ENCODE measurements around the gene MAGI1.

MAGI1 gene

GRCh38 chr3:65671004-65671403 lies 367.7 kb downstream of the MAGI1 start:
- DNase-seq (ENCODE audit: low read depth in 2 of 2) = no peak

GRCh38 chr3:65669163-65669875 lies 369.4 kb downstream of the MAGI1 start:
- DNase-seq (ENCODE audit: low read depth in 2 of 2) = no peak

DNA sequence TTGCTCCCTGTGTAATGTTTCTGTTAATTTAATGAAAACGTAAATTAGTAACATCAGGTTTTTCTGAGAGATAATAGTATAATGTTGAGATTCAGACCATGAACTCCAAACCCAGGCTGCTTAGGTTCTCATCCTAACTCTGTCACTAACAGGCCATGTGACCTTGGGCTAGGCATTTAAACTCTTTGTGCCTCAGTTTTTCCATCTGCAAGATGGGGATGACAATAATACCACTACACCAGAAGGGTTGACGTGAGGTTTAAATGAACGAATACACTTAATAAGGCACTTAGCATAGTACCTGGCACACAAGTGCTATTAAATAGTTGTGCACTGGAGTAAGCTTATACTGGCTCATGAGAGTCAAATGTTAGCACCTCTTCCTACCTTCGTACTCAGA lies 370.8 kb downstream of the MAGI1 start:
- DNase-seq (ENCODE audit: low read depth in 2 of 2) = no peak

GRCh38 chr3:65666448-65667091 lies 372.1 kb downstream of the MAGI1 start:
- DNase-seq (ENCODE audit: low read depth in 2 of 2) = no peak

- DNase-seq (ENCODE audit: low read depth in 2 of 2) = no peak
Observed at GRCh38 chr3:65665915-65666314, 372.8 kb downstream of the MAGI1 start.

- no peak for DNase-seq (ENCODE audit: low read depth in 2 of 2)
Observed at GRCh38 chr3:65664931-65665330, 373.8 kb downstream of the MAGI1 start.

DNA sequence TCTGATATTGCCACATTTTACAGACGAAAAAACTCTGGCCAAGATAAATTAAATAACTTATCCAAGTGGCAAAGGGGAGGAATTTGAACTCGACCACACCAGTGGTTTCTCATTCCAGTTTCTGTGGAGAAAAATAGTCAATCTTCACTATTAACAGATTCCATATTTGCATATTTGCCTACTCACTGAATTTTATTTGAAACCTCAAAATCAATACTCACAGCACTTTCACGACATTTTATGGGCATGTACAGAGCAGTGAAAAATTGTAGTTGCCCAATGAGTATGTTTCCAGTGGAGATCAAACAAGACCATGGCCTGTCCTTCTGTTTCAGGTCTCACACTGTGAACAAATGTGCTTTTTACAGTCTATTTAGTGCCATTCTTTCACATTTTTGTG lies 374.3 kb downstream of the MAGI1 start:
- no peak for DNase-seq (ENCODE audit: low read depth in 2 of 2)

DNA sequence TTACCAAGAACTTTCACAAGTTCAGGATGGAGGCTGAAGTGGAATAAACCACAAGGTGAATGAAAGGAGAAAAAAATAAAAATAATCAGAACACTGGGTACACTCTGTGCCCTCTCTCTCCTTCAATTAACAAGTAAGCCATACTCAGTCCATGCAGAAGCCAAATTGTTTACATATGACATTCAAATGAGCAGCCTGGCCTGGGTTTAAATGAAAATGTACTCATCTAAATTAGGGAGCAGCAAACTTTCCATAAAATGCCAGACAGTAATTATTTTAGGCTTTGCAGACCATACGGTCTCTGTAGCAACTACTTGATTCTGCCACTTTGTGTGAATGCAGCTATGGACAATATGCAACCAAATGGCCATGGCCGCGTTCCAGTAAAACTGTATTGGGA lies 376.6 kb downstream of the MAGI1 start:
- DNase-seq (ENCODE audit: low read depth in 2 of 2) = no peak

DNA sequence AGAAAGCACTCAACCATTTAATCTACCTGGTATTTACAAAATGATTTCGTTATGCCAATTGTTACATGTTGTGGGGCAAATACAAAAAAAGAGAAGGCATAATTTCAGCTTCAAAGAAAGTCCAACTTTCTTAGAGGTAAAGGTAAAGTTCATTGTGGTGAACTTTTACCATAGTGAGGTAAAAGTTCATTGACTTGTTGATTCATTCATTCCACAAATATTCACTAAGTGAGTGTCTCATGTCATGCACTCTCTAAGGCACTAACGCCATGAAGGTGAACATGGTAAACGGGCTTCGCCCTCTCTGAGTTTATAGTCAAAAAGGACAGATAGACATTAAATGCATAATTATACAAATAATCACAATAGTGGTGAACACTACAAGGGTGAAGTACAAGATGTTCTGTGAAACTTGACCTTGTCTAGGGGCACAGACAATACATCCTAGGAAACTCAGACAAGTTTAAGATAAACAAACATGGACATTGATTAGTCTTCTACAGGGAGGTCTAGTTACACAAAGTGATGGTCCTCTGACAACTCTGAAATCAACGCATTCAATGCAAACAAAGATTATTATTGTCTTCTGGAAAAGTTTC lies 378.6 kb downstream of the MAGI1 start:
- no peak for DNase-seq (ENCODE audit: low read depth in 2 of 2)

DNA sequence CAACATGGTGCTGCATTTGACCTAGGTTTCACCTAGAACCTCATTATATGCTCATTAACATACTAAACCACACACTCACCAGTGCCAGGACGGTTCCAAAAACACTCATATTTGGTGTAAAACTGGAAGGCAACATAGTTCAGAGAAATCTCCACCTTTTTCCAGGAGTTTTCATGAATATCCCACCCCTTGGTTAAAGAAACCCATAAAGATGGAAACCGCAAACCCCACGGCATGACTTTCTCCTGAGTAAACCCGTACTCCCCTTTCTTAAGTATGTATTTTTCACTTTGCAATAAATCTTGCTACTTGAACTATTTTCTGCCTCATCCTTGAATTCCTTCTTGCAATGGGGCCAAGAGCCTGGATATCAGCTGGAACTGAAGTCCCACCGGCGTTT lies 379.3 kb downstream of the MAGI1 start:
- no peak for DNase-seq (ENCODE audit: low read depth in 2 of 2)

DNA sequence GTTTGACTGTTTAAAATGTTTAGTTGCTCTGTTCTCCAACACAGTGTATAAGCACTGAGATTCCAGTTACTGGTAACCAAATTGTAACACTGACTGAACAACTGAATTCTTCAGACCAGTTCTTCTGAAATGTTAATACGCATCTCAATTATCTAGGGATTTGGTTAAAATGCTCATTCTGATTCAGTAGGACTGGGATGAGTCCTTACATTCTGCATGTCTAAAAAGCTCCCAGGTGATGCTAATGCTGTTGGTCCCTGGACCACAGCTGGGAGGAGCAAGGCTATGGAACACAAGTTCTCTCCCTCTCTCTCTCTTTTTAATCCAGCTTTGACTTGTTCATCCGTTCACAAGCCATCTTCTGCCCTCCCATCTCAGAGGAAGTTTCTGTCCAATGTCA lies 380.3 kb downstream of the MAGI1 start:
- no peak for DNase-seq (ENCODE audit: low read depth in 2 of 2)

DNA sequence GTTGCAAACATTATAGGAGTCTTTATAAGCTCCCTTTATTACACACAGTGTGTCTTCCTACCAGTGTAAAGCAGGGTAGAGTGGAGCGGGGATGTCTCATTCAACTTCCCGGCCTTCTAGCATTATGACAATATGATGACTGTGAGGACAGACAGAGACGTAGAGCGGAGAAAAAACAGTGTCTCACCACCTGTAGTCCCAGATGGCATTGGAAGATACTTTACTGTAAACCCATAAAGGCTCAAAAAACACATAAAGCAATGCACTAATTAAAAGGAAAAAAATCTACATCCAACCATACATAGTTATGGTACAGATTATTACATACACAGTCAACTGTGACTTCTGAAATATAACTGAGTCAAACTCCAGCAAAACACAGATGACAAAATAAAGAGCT lies 383.7 kb downstream of the MAGI1 start:
- no peak for DNase-seq (ENCODE audit: low read depth in 2 of 2)

DNA sequence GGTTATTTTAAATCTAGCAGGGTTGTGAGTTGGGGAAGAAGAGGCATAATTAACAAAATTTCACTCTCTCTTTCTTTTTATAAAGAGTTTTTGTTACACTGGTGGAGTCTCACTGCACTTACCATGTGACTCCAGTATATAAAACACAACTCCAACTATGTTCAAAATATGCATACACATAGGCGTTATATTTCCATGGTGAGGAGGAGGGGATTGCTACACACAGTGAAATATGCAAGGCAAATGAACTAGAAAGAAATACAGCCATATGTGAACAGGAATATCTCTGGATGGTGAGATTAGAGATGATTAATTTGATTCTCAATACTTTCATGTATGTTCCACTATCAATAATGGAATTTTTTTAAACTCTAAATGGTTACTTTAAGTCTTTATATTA lies 385.0 kb downstream of the MAGI1 start:
- no peak for DNase-seq (ENCODE audit: low read depth in 2 of 2)

DNA sequence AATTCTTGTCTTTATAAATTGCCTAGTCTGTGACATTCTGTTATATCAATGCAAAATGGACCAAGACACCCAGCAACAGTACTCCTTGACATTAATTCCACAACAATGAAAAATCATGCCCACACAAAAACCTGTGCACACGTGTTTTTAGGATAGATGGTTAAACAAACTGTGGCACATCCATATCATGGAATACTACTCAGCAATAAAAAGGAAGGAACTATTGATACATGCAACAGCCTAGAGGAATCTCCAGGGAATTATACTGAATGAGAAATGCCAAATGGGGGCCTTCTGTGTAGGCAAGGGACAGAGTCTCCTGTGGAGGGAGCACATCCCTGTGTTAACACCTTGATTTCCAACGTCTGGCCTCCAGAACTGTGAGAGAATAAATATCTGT lies 388.5 kb downstream of the MAGI1 start:
- DNase-seq (ENCODE audit: low read depth in 2 of 2) = no peak

- no peak for DNase-seq (ENCODE audit: low read depth in 2 of 2)
Observed at GRCh38 chr3:65647369-65647768, 391.3 kb downstream of the MAGI1 start.

DNA sequence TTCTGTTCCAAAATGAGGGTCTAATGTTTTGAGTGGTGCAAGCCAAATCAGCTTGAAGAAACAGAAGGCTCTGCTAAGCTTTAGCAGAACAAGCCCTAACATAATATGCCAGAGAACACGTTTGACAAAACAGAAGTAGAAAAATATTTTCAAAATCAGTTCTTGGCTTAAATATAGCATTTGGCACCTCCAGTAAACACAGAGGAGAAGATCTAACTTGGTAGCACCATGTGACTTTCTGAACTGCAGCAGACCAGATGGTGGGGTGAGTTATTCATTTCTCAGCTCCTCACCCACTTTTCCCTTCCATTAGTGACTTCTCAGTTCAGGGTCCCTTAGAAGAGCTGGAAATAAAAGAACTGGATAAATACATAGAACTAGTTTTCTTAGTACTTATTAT lies 395.8 kb downstream of the MAGI1 start:
- DNase-seq (ENCODE audit: low read depth in 2 of 2) = no peak

- no peak for DNase-seq (ENCODE audit: low read depth in 2 of 2)
Observed at GRCh38 chr3:65641777-65642176, 396.9 kb downstream of the MAGI1 start.

DNA sequence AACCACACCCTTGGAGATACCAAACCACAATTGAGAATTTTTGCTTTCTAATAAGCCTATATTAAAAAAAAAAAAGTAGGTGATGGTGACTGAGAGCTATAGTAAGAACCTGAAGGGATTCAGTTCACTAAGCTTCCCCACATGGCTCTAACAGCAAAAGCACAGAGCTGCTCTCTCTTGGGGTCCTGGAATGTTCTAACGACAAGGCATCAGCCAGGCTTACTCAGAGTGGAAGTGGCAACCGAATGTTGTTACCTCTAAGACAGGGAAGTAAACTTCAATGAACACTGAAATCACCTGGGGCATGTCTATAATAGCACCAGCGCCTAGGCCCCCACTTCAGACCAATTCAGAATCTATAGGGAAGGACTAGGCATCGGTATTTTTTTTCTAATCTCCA lies 397.7 kb downstream of the MAGI1 start:
- no peak for DNase-seq (ENCODE audit: low read depth in 2 of 2)

DNA sequence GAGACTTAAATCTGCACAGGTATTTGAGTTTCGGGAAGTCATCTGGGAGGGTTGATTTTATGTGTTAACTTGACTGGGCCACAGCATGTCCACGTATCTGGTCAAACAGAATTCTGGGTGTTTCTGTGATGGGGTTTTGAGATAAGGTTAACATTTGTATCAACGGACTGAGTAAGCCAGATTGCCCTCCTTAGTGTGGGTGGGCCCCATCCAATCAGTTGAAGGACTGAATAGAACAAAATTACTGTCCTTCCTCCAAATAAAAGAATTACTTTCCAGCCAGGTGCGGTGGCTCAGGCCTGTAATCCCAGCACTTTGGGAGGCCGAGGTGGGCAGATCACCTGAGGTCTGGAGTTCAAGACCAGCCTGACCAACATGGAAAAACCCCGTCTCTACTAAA lies 399.3 kb downstream of the MAGI1 start:
- DNase-seq (ENCODE audit: low read depth in 2 of 2) = no peak

DNA sequence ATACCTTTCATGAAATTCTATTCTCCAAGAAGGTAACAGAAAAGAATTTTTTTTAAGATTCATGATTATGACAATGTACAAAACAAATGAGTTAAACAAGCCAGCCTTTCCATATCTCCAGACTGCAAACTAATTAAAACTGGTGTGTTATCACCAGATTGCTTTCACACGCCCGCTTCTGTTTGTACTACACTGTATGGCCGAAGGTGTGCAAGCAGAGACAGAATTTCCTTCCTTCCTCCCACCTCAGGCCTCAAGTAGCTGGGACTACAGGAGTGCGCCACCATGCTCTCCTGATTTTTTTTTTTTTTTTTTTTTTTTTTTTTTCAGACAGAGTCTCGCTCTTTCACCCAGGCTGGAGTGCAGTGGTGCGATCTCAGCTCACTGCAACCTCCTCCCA lies 400.4 kb downstream of the MAGI1 start:
- DNase-seq (ENCODE audit: low read depth in 2 of 2) = no peak

- no peak for DNase-seq (ENCODE audit: low read depth in 2 of 2)
Observed at GRCh38 chr3:65636326-65636725, 402.4 kb downstream of the MAGI1 start.

DNA sequence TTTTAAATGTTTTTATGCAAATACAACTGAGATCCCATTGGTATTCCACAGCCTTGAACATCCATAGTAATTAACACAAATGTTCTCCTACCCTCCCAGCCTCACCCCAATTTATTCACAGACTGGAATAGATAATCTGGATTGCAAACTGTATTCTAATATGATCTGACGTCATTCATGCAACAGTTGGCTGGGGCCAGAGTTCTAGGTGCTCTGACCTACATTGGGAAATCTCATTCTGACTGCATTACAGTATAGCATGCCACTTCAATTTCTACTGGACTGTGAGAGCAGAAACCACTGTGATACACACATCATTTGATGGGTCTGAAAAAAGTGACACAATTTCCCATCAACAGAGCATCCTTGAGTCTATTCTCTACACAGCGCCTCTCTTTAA lies 403.1 kb downstream of the MAGI1 start:
- no peak for DNase-seq (ENCODE audit: low read depth in 2 of 2)

DNA sequence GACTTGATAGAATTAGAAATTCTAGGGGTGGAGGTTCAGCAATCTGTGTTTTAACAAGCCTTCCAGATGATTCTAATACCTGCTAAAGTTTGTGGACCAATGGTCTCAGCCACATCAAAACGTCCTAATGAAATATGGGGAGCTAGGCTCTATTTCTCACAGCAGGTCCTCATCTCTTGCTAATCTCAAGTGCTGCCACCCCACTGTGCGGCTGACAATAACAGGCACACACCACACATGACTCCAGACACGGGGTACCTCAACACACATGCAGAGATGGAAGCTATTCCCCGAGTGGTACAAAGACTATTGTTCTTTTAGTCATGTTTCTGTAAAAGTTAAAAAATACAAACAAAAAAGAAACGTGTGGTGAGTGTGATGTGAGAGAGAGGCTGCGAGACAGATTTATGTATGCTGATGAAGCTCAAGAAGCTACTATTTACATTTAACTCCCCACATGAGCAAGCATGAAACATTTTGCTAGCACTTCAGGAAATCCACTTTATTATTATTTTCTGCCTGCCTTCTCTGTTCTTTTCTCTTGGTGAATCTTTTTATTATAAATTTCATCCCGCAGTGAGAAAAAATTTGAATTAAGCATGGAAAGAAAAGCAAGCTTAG lies 405.6 kb downstream of the MAGI1 start:
- DNase-seq (ENCODE audit: low read depth in 2 of 2) = no peak

Data from stimulated activated CD8-positive, alpha-beta memory T cell treated with anti-CD3 and anti-CD28 coated beads, Interleukin-2, amount 100 ng/mL, for 1 hour (primary cell).